NCI-H2029 (cell line): ENCODE measurements around the gene METTL25.

Experiments used
- DNase-seq: peaks from one replicate; lab custom pipeline; 2025; lab: John Stamatoyannopoulos, UW

The METTL25 gene

DNA sequence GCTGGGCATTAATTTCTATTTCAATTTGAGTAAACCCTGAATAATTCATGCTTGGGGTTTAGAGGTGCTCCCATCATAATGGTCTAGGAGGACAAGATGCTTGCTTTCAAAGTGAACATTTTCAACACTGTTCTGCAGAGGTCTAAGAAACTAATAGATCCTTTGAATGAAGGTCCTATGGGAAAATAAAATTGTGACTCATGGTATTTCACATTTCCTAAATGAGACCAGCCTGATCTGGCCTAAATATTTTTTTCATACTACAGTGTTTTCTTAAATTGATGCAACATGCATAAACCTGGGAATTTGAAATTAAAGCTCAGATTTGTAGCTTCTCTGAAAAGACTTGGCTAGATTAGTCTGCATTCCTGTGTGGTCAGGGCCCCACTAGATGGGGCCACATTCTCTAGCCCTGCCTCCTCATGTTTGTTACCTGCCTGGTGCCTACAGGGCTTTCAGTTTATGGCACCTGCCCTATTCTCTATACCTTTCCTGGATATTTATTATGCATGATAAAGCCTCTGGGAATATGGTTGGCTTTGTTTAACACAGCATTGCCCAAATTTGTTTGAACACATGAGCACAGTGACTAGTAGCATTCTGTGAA, 112.7 kb downstream of the METTL25 start:
- no peak for DNase-seq

DNA sequence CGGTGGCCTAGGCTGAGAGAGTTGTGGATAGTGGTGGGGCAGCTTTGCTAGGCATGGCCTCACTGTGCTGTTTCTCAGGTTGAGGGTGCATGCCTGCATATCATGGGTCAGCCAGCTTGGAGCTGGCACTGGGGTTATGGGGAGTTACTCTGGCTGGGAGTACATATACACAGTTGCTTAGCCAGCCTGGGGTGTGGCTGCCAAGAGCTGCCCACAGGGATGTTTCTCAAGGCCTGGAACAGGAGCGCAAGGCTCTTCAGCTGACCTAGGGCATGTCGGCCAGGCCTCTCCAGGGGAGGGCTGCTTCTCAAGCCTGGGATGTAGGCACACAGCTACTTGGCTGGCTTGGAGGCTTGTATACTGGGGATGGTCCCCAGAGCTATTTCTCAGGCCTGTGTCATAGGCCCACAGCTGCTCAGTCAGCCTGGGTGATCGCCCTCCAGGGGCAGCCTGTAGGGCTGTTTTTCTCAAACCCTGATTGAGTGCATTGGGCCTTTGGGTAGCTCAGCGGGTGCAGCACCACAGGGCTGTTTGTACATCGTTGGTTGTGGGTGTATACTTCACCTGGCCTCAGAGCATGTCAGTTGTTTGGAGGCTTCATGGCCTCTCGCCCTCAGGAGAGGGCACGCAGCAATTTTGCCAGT, 114.9 kb downstream of the METTL25 start:
- no peak for DNase-seq

DNA sequence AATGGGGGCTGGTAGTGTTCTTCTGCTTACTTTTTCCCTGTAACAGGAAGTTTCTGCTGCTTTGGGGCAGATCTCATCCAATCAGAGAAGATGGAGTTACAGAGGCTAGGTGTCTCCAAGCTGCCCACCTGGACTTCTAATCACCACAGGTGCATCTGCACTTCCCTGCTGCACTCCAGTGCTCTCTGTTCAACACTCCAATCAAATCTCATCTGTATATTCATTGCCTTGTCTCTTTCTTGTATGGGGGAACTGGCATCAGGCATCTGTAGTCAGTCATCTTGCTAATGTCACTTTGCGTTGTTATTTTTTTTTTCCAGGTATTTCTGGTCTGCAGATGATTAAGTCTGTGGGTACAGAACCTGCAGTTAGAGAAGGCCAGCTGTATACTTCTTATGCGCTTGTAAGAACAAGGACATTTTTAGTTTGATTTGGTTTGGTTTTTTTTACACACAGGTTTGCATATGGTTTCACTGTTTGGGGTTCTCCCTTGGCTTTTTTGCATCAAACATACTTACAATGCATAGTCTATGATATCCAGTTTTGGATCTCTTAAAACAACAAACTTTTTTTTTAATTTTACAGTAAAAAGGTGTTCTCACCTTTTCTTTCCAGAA, 116.0 kb downstream of the METTL25 start:
- DNase-seq = no peak

DNA sequence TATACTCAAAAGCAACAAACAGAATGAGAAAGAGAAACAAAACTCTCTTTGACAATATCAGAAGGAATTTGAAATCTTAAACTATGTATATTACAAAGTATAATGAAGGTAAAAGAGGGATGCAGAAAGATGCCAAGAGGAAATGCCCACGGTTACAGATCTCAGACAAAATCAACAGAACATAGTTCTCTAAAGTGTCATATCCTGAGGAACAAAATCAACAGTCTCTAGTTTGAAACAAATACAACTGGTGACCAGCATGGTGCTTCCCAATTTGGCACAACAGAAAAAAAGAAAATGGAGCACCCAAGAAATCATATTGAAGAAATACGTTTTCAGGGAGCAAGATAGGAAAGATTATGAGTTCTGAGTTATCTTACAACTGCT, 116.5 kb downstream of the METTL25 start:
- DNase-seq = no peak

DNA sequence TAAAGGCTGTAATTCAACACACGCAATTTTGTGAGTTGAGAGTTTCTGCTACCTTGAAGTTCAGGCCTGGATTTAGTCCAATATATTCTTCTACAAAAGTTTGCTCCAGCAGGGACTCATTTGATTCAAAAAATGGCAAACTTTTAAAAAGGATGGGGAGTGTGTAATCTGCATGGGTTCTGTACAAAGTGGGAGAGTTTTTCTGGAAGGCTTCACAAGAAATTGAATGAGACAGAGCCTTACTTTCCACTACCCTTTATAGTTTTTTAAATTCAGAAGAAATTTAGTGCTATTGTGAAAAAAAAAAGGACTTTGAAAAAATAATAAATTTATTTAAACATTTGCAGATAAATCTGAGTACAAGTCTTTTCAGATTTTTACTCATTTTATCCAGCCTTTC, 116.9 kb downstream of the METTL25 start:
- DNase-seq = no peak

DNA sequence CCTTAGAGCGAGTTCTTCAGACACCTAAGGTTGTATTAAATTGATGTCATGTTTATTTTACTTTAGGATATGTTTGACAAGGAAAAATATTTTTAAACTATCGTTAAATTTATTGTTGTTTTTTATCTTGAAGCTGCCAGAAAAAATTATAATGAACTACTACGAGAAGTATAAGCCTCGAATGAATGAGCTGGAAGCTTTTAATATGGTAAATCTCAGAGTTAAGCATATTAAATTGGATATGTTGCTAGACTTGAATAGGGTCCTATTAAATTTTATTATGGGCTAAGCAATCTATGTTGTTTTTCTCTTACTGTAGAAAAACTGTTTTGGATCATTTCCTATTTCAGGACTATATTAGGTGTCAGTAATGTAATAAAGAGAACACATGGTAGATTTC, 118.2 kb downstream of the METTL25 start:
- DNase-seq = no peak

DNA sequence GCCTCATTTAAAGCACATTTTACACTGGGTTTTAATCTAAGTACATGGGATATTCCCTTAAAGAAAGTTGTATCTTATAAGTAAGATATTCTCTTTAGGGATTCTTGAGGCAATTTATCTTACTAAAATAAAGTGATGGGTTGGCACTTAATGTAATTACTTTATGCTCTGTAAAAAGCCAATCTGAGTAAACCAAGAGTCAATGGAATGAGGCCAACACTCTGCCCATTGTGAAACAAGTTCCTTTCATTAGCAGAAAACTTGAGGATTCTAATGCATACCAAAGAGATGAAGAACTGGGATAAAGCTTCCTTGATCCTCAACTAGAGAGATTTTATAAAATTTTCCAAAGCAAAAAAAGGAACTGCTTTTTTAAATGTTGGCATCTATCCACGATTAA, 121.2 kb downstream of the METTL25 start:
- DNase-seq = no peak

DNA sequence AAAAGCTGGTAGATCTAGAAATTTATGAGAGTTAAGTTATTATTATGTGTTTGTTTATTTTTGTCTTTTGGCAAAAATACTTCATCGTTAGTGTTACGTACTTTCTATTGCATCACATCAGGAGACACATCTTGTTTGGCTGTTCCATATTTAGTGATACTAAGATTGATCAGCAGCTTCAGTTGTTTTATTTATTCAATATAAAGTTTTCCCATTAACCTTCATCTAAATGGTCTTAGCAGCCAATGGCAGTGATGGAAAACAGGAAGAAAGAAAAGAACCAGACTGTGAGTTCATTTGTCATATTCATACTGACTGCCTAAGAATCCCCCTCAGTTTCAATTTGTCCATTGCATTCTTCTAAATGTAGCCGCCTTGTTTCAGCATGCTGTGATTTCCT, 122.3 kb downstream of the METTL25 start:
- DNase-seq = no peak

DNA sequence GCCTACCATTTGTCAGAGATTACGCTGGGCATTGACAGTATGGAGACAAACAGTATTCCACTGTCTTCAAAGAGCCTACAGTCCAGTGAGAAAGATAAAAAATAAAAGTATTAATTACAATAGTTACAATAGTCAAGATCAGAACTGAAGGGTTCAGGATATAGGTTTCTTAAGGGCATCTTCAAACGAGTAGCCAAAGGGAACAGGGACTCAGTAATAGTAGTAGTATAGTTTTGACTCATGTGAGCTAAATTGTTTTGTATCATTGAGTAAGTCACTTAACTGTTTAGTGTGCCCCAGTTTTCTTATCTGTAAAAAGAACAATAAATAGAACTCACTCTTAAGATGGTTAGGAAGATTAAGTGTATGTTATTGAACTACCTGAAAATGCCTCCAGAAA, 123.6 kb downstream of the METTL25 start:
- no peak for DNase-seq

DNA sequence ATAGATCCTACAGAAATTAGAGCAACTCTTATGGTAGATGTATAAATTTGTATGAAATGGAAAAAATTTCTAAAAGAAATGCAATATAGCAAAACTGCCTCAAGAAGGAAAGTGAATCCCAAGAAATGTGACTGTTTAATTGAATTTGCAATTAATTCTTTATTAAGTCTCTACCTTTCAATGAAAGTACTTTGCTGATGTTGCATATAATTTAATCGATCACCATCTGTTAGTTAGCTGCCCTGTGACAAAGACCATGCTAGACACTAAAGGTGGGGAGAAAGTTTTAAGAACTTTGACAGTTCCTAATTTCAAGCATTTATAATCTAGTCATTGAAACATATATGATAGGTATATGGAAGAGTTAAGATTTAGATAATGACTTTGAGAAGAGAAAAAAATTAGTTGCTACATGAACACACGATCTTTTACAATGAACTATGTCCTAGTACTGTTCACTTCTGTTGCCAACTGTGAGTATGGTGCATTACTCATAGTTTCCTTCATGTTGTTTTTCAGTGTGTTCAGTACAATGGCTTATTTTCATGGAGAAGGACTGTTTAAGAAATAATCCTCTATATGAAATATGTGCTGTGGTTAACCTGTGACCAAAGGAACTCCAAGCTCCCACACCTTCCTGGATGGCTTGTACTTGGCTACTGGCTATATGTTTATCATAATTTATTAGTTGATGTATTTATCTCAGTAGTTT, 128.4 kb downstream of the METTL25 start:
- DNase-seq = no peak

DNA sequence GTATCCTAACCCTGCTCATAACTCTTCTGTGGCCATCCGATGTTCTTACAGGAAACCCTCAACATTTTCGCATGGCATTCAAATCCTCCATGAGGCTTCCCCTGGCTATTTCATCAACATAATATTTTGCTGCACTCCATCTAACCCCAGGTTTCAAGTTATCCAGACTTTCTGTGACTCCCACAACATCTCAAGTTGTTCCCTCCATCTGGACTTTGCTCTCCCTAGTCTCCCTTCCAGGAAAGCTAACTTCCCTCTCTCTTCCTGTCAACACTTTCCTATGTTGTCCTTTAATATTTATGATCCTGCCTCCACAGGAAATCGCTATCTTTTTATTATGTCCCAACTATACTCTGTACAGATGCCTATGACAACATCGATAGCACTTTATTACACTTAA, 146.1 kb downstream of the METTL25 start:
- DNase-seq = no peak

DNA sequence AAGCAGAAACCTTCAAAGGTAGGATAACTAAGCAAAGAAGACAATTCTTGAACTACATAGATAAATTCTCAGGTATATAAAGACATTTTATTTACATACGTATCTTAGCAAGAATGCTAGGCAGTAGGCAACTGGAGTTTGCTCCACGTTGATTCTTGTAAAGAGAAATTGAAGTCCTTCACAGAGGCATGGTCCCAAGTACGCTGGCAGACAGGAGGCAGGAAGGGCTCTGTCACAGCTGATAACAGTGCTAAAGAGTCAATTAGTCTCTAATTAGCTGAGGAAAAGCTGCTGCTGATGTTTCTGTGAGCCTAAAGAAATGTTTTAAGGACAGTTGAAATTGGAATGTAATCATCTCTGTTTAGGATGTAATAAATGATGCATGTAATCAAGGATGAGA, 146.8 kb downstream of the METTL25 start:
- DNase-seq = no peak

DNA sequence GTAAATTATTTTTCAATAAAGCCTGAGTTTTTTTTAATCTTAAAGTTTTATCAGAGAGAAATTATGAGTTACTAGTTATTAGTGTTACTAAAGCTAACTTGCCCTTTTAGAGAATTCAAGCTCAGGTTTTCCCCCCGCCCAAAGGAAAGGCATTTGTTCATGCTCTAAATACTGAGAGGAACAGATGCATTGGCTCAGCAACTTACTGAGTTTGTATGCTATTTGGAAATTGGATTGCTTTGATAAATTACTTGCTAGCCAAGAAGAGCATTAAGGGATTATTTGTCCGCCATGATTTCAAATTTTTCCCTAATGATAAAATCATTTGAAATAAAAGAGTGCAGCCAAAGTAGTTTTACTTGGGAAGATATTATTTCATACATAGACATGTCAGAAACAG, 149.4 kb downstream of the METTL25 start:
- no peak for DNase-seq

DNA sequence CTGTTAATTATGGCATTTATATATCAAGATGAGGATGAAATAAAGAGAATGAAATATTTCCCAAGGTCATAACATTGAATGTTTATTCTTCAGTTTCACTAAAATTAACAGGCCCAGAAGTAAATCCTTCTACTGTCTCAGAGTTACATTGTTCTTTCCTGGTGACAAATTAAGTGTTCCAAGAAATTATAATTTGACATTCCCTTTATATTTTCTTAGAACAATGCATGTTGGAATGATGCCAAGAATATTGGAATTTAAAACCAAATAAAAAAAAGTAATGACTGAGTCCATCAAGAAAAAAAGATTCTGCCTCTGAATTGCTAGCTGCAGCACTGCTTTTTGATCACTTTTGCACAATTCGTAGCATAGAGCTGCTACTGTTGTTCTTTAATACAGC, 152.1 kb downstream of the METTL25 start:
- no peak for DNase-seq

DNA sequence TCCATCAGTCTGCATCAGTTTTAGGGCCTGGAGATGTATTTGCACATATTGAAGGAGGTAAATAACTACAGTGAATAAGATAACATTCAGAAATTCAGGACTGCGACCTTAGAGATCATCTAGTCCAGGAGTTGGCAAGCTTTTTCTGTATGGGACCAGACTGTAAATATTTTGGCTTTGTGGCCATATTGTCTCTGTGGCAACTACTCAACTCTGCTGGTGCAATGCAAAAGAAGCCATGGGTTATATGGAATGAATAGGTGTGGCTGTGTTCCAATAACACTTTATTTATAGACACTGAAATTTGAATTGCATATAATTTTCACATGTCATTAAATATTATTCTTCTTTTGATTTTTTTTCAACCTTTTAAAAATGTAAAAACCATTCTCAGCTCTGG, 156.6 kb downstream of the METTL25 start:
- no peak for DNase-seq

DNA sequence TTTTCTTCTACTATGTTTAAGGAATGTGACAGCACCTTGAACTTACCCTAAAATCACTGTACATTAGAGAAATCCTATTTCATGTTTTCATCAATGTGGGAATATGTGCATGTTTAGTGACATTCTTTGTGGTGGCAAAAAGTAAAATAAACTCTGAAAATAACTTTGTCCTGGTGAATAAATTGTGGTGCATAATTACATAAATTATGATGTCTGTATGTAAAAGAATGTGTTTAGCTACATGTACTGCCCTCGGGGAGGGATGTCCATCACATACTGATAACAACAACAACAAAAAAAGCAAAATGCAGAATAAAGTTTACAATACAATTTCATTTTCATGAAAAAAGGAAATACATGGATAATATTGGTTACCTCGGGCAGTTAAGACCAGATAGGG, 157.3 kb downstream of the METTL25 start:
- no peak for DNase-seq

DNA sequence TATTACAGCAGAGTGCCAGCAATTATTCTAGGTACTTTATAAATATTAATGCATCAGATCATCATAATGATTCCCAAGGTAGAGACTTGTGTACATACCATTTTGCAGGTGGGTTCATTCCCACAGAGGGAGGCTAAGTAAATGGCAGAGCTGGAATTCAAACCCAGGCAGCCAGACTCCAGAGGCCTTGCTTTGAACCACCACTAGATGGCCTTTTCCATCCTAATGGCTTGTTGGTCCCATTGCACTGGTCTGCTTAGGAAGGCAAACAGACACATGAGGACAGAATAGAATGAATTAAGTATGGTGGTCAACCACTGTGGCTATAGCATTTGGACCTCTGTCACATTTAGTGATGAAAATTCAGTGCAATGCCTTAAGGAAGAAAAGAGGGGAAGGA, 158.7 kb downstream of the METTL25 start:
- no peak for DNase-seq

DNA sequence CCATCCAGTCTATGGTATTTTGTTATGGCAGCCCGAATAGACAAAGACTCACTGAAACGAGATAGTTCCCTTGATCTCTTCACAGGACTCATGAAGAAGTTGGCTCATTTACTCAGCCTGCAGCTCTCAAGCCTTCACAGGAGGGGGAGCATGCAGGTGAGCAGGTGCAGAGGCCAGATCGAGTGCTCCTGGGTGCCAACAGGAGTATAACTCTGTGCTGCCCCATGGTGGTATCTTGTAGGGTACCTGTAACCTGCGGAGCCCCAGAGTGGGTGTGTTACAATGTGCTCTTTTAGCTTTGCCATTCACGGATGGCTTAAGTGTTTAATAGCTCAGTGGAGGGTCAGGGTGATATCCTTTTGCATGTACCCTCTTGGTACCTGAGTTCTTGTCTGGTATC, 159.5 kb downstream of the METTL25 start:
- no peak for DNase-seq

DNA sequence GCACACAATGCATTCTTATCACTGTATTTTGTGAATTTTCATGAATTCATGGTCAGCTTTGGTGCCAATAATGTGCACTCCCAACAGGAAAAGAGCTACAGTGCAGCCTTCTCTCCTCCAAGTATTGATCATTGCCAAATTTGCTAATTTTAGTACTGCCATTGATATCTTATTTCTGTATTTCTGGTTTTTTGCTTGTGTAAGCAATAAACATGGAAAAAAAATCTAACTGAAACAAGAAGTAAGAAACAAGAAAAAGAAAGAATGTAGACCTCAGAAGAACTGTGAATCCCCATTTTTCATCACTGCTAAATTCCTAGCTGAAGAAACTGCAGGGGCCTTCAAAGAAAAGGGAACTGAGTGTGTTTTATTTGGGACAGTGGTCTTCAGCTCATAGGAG, 161.2 kb downstream of the METTL25 start:
- no peak for DNase-seq

DNA sequence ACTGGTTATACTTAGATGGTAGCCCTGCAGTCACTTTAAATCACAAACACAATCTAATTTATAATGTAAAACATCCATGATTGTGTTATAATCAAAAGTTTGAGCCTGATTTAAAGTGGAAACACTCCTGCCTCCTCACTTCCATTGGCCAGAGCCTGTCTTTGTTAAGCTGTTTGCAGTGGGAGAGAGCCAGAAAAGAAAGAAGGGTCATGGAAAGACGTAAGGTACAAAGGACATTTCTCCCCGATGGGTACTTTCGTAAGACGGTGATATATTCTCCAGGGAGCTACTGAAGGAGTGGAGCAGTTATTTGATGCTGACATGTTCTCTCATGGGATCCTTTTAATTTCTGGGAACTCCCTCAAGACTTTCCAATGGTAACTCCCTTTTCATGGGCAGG, 164.0 kb downstream of the METTL25 start:
- DNase-seq = no peak

DNA sequence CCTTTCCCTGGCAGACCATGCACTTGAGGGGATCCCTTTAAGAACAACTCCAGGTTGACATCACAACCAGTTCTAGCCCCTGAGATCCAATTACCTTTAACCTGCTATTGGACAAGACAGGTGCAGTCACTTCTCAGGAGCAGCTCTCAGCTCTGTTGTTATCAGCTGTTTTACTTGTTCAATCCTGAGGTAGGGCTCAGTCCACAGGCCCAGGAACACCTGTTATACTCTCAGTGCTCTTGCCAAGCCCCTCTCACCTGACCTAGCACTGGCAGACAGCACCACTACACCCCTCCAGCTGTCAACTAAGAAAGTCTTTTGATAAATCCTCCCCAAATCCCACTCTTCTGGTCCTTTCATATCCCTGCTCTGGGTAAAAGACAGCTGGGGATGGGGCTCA, 164.4 kb downstream of the METTL25 start:
- DNase-seq = no peak

DNA sequence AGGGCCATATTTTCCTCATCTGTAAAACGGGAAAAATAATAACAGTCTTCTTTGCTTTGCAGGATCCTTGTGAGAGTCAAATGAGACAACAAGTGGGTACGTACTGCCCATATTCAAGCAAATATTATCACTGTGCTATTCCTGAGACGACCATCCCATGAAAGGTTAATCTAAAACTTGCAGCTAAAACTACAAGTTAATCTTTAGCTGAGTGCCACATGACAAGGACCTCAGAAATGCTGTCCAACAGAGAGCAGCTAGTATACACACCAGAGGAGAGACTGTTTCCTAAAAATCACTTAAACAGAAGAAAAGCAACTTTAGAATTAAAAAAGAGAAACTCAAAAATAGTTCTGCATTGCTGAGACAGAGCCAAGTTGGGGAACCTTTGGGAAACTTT, 165.7 kb downstream of the METTL25 start:
- DNase-seq = no peak

DNA sequence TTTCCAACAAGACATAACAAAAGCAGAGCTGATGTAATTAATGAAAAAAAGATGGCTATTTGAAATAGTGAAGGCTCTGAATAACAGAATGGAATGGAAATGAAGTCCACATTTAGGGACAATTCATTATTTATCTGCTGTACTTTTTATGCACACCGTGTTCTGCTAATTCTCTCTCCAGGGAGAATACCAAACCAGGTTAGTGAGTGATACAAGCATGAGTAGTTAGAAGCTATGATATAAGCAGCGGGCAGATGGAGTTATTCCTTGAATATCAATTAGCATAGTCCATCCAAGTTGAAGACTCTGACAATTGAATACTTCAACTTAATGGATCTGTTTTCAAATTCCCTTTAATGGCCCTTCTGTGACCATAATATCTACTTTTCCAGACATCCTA, 166.3 kb downstream of the METTL25 start:
- DNase-seq = no peak
